ENCODE measurements around the gene PROSER3.
"Not testable (repeated sequence)": the region's sequence is repeated elsewhere in the genome, so short reads cannot be mapped to it uniquely, and the experiment has no call there.

PROSER3 gene

DNA sequence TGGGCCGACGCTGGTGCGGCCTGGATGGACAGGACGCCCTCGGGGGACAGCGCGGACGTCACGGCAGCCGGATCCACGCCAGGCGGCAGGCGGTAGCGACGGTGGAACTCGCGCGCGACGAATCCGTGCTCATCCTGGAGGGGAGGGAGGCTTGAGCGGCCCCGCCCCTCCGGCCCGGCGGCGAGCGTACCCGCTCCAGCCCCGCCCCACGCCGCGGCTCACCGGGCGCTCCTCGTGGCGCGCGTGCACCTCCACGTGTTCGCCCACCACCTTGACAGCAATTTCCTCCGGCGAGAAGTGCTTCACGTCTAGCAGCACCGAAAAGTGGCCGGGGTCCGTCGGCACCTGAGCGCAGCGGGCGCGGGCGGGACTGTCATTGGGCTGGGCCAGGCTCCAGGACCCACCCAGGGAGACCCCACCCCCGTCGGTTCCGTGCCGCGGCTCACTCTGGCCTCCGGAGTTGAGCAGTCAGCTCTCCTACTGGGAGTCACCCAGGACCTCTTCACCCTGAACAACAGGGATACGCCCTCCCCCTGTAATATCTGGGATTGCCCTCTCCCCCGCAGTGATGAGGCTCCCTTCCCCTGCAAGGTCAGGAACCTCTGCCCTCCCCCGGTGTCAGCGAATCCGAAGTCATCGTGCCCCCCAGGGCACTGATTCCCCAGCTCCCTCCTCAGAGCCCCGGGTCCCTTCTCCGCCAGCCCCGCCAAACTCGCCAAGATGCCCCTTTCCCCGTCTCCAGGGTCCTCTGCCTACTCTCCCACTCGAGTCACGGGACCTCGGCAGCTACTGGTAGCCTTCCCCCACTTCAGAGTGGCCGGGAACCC, 2.2 kb upstream of the PROSER3 start:
- DNase-seq: no peak

DNA sequence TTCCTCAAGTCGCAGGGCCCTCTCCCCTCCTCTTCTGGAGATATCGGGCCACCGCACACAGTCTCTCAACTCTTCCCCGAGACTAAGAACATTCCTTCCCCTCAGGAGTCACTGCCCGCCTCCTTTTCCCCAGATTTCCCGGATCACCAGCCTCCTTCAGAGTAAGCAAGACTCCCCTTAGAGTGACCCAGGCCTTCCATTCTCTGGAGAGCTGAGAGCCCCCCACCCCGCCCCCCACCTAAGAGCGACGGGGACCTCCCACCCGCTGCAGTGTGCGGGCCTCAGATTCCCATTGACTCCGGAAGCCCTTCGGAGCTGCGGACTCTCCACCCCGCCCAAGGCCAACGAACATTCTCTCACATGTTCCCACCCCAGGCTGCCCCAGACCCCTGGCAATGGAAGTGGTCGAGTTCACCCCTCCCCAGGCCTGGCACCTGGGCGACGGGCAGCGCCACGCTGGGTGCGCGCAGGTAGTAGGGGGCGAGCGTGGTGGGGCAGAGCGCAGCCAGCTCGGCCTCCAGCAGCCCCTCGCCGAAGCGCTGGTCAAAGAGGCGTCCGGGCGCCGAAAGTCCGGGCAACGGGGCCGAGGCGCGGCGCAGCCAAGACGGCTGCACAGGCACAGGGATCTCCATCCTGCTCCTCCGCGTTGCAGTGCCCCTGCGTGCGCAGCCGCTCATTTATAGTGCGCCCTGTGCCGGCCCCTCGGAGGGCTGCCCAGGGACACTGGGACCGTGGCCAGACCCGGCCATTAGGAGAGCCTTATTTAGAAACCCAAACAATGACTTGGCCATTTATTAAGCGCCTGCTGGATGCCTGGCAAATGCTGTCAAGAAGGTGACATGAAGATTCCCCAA, 1.4 kb upstream of the PROSER3 start, which contains the start of gene HSPB6:
TSS of gene HSPB6 (minus strand) at position 653 of the 854 bp plus-strand sequence. CDS start at position 632, 21 bp downstream.
- DNase-seq: no peak

DNA sequence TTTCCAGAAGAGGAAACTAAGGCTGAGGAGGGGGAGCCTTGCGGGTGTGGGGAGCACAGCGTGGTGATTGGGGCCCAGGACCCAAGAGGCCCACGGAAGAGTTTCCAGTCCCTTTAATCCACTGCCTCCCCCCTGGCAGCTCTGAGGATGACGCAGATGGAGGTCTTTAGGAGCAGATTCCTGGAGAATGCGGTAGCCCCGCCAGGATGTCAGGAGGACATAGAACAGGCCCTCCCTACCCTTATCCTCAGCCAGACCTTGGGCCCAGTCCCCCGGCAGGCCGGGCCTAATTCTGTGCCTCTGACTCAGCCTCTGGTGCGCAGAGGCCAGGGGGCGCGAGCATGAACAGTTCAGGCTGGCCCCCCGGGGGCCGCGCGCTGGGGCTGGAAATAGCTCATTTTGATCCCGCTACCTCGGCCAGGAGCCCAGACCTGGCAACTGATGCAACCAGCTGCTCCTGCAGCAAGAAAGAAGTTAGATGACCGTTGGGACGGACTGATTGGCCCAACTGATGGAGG, 686 bp upstream of the PROSER3 start:
- DNase-seq: peak; percentile 77 to 95

DNA sequence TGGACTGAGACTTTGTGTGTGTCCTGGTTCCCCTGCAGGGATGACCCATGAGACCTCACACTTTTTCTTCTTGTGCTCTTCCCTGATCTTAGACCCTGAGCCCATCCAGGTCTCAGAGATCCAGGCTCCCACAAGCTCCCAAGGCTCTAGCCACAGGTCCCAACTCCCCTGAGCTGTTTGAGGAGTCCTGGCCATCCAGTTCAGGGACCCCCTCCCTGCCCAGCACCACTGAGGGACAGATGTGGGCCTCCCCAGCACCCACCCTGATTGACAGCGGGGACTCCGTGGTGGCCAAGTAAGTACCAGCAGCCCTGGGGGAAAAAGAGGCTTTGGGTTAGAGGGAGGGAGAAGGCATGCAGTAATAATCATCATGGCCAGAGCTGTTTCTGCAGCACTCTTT, 1.7 kb downstream of the PROSER3 start:
- no peak for DNase-seq

DNA sequence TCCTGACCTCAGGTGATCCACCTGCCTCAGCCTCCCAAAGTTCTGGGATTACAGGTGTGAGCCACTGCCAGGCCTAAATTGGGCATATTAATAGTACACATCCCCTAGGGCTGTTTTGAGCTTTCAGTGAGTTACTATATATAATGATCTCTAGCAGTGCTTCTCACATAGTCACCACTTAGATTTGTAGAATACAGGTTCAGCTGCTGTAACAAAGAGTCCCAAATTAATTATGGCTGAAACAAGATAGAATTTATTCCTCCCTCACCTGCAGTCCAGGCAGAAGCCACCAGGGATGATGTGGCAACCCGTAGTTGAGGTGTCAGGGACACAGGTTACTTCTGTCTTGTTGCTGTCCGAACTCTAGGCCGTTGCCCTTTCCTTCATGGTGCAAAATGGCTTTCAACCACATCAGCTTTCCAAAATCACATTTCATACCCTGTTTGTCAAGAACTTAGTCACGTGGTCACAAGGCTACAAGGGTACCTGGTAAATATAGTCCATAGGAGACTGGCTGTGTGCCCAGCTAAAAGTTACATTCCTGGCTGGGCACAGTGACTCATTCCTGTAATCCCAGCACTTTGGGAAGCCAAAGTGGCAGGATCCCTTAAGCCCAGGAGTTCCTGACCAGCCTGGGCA, 2.9 kb downstream of the PROSER3 start:
- no peak for DNase-seq

DNA sequence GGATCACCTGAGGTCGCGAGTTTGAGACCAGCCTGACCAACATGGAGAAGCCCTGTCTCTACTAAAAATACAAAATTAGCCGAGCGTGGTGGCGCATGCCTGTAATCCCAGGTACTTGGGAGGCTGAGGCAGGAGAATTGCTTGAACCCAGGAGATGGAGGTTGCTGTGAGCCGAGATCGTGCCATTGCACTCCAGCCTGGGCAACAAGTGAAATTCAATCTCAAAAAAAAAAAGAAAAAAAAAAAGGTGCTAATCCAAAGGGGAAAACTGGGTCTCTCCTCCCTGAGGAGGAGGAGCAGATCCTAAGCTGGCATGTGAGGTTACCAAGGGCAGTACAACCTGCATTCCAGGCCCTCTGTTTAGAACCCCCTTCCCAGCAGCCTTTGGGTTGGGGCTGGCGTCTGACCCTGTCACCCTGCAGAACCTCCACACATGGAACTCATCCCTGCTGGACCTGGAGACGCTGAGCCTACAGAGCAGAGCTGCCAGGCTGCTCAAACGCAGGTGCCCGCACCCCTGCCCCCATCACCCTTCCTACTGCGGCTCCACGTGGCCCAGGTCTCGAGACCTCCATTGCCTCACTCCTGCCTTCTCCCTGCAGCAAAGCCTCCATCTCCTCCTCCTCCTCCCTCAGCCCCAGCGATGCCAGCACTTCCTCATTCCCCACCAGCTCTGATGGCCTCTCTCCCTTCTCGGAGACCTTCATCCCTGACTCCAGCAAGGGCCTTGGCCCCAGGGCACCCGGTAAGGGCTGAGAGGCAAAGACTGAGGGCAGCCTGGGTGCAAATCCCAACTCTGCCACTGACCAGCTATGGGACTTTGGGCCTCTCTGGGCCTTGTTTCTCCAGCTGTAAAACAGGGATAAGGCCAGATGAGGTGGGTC, 6.7 kb downstream of the PROSER3 start:
- no peak for DNase-seq

DNA sequence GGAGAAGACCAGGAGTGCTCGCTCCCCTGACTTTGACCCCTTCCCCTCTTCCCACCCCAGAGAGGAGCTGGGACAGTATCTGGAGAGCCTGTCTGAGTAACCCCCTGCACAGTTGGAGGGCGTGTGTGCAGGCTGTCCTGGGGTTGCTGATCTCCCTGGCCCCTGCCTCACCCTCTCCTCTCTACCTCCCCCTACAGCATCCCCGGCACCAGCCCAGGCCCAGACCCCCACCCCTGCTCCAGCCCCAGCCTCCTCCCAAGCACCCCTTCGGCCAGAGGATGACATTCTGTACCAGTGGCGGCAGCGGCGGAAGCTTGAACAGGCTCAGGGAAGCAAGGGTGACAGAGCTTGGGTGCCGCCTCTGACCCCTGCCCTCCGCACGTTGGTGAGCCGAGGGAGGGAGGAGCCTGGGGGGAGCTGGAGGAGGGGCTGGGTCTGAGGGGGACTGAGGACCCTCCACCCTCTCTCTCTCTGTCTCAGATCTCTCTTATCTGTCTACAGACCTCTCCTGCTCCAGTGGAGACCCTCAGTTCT, 8.7 kb downstream of the PROSER3 start:
- DNase-seq: no peak

DNA sequence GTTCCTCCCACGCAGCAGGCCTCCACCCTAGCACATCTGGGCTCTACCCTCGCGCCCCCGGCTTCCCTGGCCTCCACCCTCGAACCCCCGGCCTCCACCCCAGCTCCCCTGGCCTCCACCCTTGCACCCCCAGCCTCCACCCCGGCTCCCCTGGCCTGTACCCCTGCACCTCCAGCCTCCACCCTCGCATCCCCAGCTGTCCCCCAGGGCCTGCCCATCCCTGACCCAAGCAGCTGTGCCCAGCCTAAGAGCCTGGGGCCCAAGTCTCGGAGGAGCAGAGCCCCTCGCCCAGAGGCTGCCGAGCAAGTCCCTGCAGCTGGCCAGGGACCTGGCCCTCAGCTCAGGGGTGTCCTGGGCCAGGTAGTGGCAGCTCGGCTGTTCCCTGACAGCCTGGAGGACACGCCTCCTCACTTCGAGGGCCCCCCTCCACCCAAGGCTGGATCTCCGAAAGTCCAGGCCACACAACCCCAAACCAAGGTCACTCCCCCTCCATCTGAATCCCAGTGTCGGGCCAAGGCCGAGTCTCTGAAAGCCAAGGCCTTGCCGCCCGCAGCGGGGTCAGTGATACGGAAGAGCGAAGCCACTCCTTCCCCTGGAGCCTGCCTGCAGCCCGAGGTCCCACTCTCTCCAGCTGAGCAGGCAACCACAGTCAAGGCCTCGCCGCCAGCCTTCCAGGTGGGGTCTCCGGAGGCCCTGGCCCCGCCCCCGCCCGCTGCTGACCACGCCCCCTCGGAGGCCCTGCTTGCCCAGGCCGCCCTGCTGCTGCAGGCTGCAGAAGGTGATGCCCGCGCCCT, 9.5 kb downstream of the PROSER3 start:
- DNase-seq: no peak

DNA sequence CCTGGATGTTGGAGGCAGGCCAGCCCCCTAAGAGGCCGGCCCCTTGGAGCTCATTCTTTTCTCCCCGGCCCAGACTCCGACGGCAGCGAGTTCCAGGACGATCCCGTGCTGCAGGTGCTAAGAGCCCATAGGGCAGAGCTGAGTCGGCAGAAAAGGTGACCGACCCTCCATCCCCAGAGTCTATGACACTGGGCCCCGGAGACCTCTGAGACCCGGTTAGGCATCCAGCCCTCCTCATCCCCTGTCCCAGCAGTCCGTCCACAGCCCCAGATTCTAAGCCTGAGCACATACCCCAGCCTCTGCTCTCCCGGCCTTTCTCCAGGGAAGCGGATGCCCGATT, 10.1 kb downstream of the PROSER3 start:
- DNase-seq: no peak

DNA sequence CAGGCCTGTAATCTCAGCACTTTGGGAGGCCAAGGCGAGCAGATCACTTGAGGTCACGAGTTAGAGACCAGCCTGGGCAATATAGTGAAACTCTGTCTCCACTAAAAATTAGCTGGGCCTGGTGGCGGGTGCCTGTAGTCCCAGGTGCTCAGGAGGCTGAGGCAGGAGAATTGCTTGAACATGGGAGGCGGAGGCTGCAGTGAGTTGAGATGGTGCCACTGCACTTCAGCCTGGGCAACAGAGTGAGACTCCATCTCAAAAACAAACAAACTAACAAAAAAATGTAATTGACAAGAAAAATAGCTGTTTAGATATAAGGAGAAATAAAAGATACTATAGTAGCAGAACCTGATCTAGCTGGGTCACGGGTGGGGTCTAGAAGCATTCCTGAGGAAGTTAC, 14.4 kb downstream of the PROSER3 start:
- DNase-seq: not testable (repeated sequence)

DNA sequence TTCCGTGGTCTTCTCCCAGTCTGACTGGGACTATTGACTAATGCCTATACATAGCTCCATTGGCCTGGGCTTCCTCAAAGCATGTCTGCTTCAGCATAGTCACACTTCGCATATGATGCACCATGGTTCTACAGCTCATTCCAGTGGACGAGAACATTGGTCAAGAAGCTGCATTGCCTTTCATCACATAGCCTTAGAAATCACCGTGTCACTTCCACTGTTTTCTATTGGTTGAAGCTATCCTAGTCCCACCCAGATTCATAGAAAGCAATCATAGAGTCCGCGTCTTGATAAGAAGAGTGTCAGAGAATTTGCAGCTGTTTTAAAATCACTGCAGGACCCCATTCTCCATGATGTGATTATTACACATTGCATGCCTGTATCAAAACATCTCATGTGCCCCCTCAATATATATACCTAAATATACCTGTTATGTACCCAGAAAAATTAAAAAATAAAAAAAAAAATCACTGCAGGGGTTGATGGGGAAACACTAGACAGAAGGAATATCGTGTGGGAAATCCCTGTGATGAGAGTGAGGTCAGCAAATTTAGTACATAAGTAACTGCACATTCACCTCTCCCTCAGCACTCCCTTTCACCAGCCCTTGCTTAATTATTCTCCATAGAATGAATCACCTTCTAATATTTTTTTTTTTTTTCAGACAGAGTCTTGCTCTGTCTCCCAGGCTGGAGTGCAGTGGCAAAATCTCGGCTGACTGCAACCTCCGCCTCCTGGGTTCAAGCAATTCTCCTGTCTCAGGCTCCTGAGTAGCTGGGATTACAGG, 15.2 kb downstream of the PROSER3 start:
- DNase-seq: no peak

DNA sequence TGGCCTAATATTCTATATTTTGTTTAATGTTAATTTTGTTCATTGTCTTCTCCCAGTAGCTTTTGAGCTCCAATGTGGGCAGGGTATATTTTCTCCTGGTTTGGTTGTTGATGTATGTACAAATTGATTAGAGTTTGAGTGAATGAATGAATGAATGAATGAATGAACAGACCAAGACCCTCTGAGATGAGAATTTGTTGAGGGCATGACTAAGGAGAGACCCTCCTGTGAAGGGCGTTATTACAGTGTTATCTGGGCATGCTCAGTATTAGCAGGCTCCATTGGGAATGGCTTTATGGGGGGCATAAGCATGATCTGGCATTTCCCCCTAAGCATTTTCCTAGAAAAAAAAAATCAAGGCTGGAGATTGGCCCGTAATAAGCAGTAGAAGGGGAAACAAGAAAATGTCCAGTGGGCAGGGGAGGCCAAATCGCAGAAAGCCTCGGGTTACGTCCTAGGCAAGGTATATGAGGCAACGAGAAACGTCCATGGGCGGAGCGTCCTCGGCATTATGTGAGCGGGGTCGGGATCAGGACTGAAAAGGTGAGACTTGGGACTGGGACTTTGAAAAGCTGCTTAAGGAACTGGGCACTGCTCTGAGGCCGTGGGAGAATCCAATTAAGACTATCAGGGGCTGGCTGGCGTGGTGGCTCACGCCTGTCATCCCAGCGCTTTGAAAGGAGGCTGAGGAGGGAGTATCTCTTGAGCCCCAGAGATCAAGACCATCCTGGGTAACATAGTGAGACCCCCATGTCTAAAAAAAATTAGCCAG, 16.5 kb downstream of the PROSER3 start:
- no peak for DNase-seq

DNA sequence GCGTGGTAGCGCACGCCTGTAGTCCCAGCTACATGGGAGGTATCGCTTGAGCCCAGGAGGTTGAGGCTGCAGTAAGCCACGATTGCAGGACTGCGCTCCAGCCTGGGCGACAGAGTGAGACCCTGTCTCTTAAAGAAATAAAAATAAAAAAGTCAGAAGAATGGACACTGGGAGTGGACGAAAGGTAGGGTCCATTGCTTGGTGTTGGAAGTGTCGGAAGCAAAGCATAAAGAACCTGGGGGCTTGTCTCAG, 17.0 kb downstream of the PROSER3 start:
- no peak for DNase-seq

DNA sequence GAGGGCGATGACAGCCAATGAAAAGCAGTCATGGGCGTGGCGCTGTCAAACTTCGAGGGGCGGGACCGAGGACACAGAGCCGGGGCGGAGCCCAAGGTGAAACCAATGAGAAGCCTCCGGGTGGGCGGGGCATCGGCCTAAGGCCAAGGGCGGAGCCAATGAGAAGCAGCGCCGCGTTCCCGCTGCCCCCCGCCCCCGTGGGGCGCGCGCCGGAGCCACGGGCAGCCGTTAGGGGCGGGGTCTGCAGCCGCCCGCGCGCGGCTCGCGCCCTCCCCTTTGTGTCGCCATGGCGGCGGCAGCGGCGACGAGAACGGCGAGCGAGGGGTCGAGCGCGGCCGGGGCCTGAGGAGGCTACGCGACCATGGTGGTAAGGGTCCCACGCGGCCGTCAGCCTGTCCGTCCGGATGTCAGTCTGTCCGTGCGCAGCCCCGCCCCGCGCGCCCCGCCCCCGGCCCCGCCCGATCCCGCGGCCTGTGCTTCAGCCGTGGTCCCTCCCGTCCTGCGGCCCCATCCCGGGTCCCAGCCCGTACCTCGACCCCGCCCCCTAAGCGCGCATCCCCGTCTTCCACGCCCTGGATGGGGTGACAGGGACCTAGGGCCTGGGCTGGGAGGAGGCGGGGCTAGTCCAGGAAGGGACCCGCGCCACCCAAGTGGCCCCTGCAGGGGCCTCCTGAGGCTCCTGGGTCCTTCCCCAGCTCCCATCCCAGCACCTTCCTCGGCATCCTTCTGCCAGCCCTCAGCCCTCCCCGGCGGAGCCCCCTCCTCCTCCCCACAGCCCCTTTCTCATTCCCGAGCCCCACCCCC, 17.5 kb downstream of the PROSER3 start, which contains the start of gene ARHGAP33:
TSS of gene ARHGAP33 (plus strand) at position 267 of the 804 bp plus-strand sequence. CDS start at position 362, 95 bp downstream.
- peak; percentile 96 to 100 for DNase-seq

DNA sequence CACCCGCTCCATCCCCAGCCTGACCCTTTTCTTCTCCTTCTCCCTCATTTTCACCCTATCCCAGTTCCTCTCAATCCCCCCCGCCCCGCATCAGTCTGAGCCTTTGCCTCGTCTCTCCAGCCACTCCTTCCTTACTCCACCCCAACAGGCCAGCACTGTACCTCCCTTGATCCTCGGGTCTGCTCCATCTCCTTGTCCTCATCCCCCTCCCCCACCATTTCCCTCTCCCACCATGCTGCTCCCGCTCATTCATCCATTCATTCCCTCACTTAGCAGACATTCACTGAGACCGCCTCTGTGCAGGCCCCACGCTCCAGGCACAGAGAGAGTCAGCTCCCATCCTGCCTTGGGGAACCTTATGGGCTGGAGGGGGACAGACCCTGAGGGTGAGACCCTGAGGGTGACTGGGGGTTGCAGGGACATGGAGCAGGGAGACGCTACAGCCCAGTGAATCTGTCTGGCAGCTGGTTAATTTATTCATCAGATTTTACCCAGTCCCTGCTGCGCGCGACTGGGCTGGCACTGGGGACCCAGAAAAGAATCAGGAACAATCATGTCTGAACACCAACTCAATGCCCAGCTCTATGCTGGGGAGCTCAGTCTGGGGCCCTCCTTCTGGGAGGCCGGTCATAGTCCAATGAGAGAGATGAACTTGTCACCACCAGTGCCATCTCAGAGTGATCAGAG, 18.3 kb downstream of the PROSER3 start:
- DNase-seq: no peak

DNA sequence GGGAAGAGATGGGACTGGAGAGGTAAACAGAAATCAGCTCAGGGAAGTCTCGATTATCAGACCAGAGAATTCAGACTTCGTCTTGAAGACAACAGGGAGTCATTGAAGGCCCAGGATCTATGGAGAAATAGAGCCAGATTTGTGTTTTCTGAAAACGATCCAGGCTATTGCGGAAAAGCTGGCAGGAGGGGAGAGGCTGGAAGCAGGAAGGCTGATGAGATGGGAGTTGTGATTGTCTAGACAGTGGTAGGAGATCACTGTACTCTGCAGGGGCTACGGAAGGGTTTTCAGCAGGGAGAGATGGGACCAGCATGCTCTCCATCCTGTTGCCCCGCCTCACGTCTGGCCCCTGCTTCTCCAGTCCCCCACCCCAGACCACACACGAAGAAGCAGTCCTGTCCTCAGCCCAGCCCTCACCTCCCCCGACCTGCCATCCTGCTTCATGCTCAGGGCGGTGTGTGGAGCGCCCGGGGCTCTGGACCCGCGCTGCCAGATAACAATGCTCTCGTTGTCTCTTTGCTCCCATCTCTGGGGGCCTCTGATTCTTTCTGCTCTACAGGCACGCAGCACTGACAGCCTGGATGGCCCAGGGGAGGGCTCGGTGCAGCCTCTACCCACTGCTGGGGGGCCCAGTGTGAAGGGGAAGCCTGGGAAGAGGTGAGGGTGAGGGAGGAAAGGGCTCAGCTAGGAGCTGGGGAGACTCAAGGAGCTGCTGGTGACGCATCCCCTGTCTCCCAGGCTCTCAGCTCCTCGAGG, 19.3 kb downstream of the PROSER3 start:
- no peak for DNase-seq

DNA sequence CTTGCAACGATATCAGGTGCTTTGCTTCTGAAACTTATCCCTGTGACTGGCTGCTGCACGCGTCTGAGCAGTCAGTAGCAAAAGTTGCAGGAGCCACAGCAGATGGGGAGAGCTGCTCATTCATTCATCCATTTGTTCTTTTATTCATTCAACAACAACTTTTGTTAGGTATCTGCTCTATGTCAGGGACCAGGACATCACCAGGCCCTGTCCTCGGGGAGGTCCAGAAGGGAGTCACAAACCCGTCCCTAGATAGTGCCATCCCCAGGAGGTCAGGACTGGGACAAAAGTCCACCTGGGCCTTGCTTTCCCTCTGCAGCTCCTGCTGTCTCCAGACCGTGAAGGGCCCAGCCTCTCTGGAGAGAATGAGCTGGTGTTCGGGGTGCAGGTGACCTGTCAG, 20.0 kb downstream of the PROSER3 start:
- no peak for DNase-seq
